Measurements from ENCODE around the gene MBNL2. TPM values are rescaled to one million over a fixed set of nuclear protein-coding genes. Genes with fewer than 3 reads are reported as not detected.

The MBNL2 gene
- total and polyA plus RNA-seq, 2 experiments from 2014 or later, result 46.7 to 79.5 TPM

DNA sequence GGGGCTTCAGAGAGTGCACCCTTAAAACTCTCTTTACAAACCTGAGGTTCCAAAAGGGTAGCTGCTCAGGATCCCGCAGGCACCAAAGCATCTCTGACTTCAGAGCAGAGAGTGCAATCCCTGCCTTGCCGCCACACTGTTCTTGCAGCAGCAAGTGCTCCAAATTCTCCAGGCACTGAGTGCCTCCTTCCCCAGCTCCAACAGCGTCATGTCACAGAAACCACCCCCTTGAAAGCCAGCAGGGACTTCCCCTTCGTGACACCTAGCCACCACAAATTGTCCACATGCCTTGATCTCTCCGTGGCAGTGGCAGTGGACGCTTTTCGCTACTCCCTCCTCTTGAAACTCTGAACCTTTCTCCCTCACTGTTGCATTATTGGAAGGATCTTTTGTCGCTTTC, 39.9 kb downstream of the MBNL2 start:
- no peak overlapping the region for H3K4me3 ChIP-seq

GRCh38 chr13:97263160-97263559, 41.0 kb downstream of the MBNL2 start:
- WGBS, 2 experiments (ENCODE audit: low coverage in 1 of 2, low lambda C conversion rate in 2 of 2, missing lambda C conversion rate in 2 of 2), result 100% methylated on average over 1 of the region's 1 CpG

More for the DNA sequence above, 39.9 kb downstream of the MBNL2 start:
- no peaks in the 10 kb centered on the region for H3K27me3 ChIP-seq (replicated peaks; ENCODE audit: insufficient read depth)
- no peak overlapping the region for H3K4me2 ChIP-seq (ENCODE audit: unreplicated experiment)
- no peak for DNase-seq
- H3K9me3 ChIP-seq (ENCODE audit: low read depth), result no peaks in the 10 kb centered on the region
- H3F3A ChIP-seq (ENCODE audit: insufficient read depth), result peaks cover 32% of the 10 kb centered on the region
- peaks cover 89% of the 10 kb centered on the region for H3K79me2 ChIP-seq (ENCODE audit: insufficient read depth)
- TF ChIP-seq EZH2 (IDR thresholded peaks at IDR 0.05; ENCODE audit: insufficient read depth, poor library complexity, severe bottlenecking) (no peak), EZH2phosphoT487 (IDR thresholded peaks at IDR 0.05; ENCODE audit: insufficient read depth, low read depth) (no peak)
- in situ Hi-C loops (cut with MboI), result no loop called here
- H3K4me1 ChIP-seq (ENCODE audit: insufficient read depth), result peaks cover 38% of the 10 kb centered on the region
- no peak overlapping the region for H3K27ac ChIP-seq
- H3K36me3 ChIP-seq (ENCODE audit: low read depth), result no peaks in the 10 kb centered on the region; the same call in 1 of the 2 replicates
- WGBS, 2 experiments (ENCODE audit: low coverage in 1 of 2, low lambda C conversion rate in 2 of 2, missing lambda C conversion rate in 2 of 2), result 83 to 86% methylated on average over 8 of the region's 8 CpGs
- no peaks in the 10 kb centered on the region for H4K20me1 ChIP-seq (ENCODE audit: insufficient read depth)
- H3K9me2 ChIP-seq (ENCODE audit: insufficient read depth), result no peaks in the 10 kb centered on the region
- no peak overlapping the region for H3K9ac ChIP-seq
- H2AFZ ChIP-seq, result no peak overlapping the region

DNA sequence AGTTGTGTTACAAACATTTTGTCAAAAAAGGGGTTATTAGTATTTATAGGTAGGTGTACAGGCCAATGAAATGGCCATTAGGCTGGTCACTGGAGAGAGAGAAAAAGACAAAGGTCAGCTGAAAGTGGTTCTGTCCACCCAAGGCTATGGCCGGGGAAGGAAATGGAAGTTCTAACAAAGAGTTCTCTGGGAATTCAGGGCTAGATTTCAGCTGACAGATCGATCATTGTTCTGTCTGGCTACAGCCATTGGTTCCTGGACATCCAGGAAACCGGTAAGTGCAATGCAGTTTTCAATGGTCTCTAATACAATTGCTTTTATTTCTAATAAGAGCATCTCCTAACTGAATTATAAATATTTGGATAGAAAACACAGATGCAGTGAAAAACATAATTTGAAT, 42.5 kb downstream of the MBNL2 start:
- no peak for DNase-seq
- 83 to 90% methylated on average over 3 of the region's 3 CpGs for WGBS, 2 experiments (ENCODE audit: low coverage in 1 of 2, low lambda C conversion rate in 2 of 2, missing lambda C conversion rate in 2 of 2)
- H3K27ac ChIP-seq, result no peak overlapping the region
- H3F3A ChIP-seq (ENCODE audit: insufficient read depth), result peaks cover 8% of the 10 kb centered on the region
- H3K27me3 ChIP-seq (replicated peaks; ENCODE audit: insufficient read depth), result no peaks in the 10 kb centered on the region
- no peak overlapping the region for H3K4me2 ChIP-seq (ENCODE audit: unreplicated experiment)
- H4K20me1 ChIP-seq (ENCODE audit: insufficient read depth), result no peaks in the 10 kb centered on the region
- H3K9ac ChIP-seq, result no peak overlapping the region
- H3K4me3 ChIP-seq, result no peak overlapping the region
- TF ChIP-seq EZH2 (IDR thresholded peaks at IDR 0.05; ENCODE audit: insufficient read depth, poor library complexity, severe bottlenecking) (no peak), EZH2phosphoT487 (IDR thresholded peaks at IDR 0.05; ENCODE audit: insufficient read depth, low read depth) (no peak)
- no peaks in the 10 kb centered on the region for H3K9me3 ChIP-seq (ENCODE audit: low read depth)
- no peaks in the 10 kb centered on the region; the same call in 1 of the 2 replicates for H3K36me3 ChIP-seq (ENCODE audit: low read depth)
- H3K9me2 ChIP-seq (ENCODE audit: insufficient read depth), result no peaks in the 10 kb centered on the region
- no peak overlapping the region for H2AFZ ChIP-seq
- peaks cover 15% of the 10 kb centered on the region for H3K4me1 ChIP-seq (ENCODE audit: insufficient read depth)
- peaks cover 100% of the 10 kb centered on the region for H3K79me2 ChIP-seq (ENCODE audit: insufficient read depth)
- in situ Hi-C loops (cut with MboI), result no loop called here

More at GRCh38 chr13:97263160-97263559, 41.0 kb downstream of the MBNL2 start:
- no peak for DNase-seq
- no peaks in the 10 kb centered on the region for H3K9me3 ChIP-seq (ENCODE audit: low read depth)
- in situ Hi-C loops (cut with MboI), result no loop called here
- H3F3A ChIP-seq (ENCODE audit: insufficient read depth), result peaks cover 22% of the 10 kb centered on the region
- no peaks in the 10 kb centered on the region for H4K20me1 ChIP-seq (ENCODE audit: insufficient read depth)
- H3K27me3 ChIP-seq (replicated peaks; ENCODE audit: insufficient read depth), result no peaks in the 10 kb centered on the region
- H3K9me2 ChIP-seq (ENCODE audit: insufficient read depth), result no peaks in the 10 kb centered on the region
- peaks cover 92% of the 10 kb centered on the region for H3K79me2 ChIP-seq (ENCODE audit: insufficient read depth)
- no peak overlapping the region for H3K4me2 ChIP-seq (ENCODE audit: unreplicated experiment)
- H3K27ac ChIP-seq, result no peak overlapping the region
- TF ChIP-seq EZH2phosphoT487 (IDR thresholded peaks at IDR 0.05; ENCODE audit: insufficient read depth, low read depth), result no peak
- no peak for TF ChIP-seq EZH2 (IDR thresholded peaks at IDR 0.05; ENCODE audit: insufficient read depth, poor library complexity, severe bottlenecking)
- peaks cover 30% of the 10 kb centered on the region for H3K4me1 ChIP-seq (ENCODE audit: insufficient read depth)
- H3K9ac ChIP-seq, result no peak overlapping the region
- H3K36me3 ChIP-seq (ENCODE audit: low read depth), result no peaks in the 10 kb centered on the region; the same call in 1 of the 2 replicates
- no peak overlapping the region for H2AFZ ChIP-seq
- H3K4me3 ChIP-seq, result no peak overlapping the region

DNA sequence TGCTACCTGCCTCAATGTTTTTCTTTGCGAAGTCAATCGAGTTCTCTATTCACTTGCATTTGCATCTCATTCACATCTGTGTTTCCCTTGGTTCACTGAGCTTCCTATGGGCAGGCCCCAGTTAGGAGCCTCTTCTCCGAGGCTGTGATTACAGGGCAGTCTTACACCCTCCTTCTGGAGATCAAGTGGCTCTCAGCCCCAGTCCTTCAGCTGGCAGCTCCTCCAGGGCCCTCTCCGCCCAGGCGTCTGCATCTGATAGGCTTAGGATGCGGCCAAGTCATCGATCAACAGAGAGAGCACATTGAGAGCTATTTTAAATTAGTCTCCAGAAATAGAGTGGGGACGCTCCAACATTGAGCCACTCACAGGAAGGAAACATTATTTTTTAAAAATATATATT, 44.2 kb downstream of the MBNL2 start:
- no peak for DNase-seq
- no peak overlapping the region for H3K4me2 ChIP-seq (ENCODE audit: unreplicated experiment)

More for the DNA sequence above, 44.2 kb downstream of the MBNL2 start:
- no peaks in the 10 kb centered on the region; the same call in 1 of the 2 replicates for H3K36me3 ChIP-seq (ENCODE audit: low read depth)
- H3K27ac ChIP-seq, result no peak overlapping the region
- H3K9ac ChIP-seq, result no peak overlapping the region
- H3K9me3 ChIP-seq (ENCODE audit: low read depth), result no peaks in the 10 kb centered on the region
- peaks cover 98% of the 10 kb centered on the region for H3K79me2 ChIP-seq (ENCODE audit: insufficient read depth)
- H3K9me2 ChIP-seq (ENCODE audit: insufficient read depth), result no peaks in the 10 kb centered on the region
- H3K27me3 ChIP-seq (replicated peaks; ENCODE audit: insufficient read depth), result no peaks in the 10 kb centered on the region
- no peak overlapping the region for H3K4me3 ChIP-seq
- H3F3A ChIP-seq (ENCODE audit: insufficient read depth), result no peaks in the 10 kb centered on the region
- in situ Hi-C loops (cut with MboI), result no loop called here
- TF ChIP-seq EZH2 (IDR thresholded peaks at IDR 0.05; ENCODE audit: insufficient read depth, poor library complexity, severe bottlenecking), result no peak
- TF ChIP-seq EZH2phosphoT487 (IDR thresholded peaks at IDR 0.05; ENCODE audit: insufficient read depth, low read depth), result no peak
- 88 to 89% methylated on average over 8 of the region's 8 CpGs for WGBS, 2 experiments (ENCODE audit: low coverage in 1 of 2, low lambda C conversion rate in 2 of 2, missing lambda C conversion rate in 2 of 2)
- H2AFZ ChIP-seq, result no peak overlapping the region
- H4K20me1 ChIP-seq (ENCODE audit: insufficient read depth), result no peaks in the 10 kb centered on the region
- peaks cover 6% of the 10 kb centered on the region; the same call in 1 of the 2 replicates for H3K4me1 ChIP-seq (ENCODE audit: insufficient read depth)
